Measurements from ENCODE around the gene MOB3B.

MOB3B gene

GRCh38 chr9:27535701-27536118, 6.1 kb upstream of the MOB3B start:
- TF ChIP-seq, protein P1, sequence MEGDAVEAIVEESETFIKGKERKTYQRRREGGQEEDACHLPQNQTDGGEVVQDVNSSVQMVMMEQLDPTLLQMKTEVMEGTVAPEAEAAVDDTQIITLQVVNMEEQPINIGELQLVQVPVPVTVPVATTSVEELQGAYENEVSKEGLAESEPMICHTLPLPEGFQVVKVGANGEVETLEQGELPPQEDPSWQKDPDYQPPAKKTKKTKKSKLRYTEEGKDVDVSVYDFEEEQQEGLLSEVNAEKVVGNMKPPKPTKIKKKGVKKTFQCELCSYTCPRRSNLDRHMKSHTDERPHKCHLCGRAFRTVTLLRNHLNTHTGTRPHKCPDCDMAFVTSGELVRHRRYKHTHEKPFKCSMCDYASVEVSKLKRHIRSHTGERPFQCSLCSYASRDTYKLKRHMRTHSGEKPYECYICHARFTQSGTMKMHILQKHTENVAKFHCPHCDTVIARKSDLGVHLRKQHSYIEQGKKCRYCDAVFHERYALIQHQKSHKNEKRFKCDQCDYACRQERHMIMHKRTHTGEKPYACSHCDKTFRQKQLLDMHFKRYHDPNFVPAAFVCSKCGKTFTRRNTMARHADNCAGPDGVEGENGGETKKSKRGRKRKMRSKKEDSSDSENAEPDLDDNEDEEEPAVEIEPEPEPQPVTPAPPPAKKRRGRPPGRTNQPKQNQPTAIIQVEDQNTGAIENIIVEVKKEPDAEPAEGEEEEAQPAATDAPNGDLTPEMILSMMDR (conservative IDR thresholded peaks at IDR 0.05; ENCODE audit: low read depth, low read length): no peak
- no peak overlapping the region for H3K4me3 ChIP-seq (ENCODE audit: low read length)
- DNase-seq (ENCODE audit: low read depth): no peak

GRCh38 chr9:27534658-27535209, 5.1 kb upstream of the MOB3B start:
- TF ChIP-seq, protein P1 (conservative IDR thresholded peaks at IDR 0.05; ENCODE audit: low read depth, low read length): no peak

DNA sequence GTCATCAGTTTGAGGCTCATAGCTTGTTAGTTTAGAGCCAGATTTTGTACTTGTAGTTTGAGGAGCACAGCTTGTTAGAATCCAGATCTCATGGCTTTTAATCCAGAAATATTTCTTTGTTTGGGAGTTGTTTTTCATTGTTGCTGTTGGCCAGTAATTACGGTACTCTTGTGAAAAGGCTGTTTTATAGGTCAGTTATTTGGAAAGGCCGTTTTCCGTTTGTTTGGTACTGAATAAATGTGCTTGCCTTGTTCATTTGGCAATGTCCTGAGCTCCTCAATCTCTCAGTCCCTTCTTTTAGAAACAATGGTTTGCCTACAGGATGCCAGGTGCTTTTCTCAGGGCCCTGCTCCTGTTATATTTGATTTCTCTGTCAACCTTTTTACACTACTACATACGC, 4.5 kb upstream of the MOB3B start:
- DNase-seq (ENCODE audit: low read depth): no peak
- TF ChIP-seq, protein P1 (conservative IDR thresholded peaks at IDR 0.05; ENCODE audit: low read depth, low read length): no peak
- no peak overlapping the region for H3K4me3 ChIP-seq (ENCODE audit: low read length)

More at GRCh38 chr9:27534658-27535209, 5.1 kb upstream of the MOB3B start:
- DNase-seq (ENCODE audit: low read depth): no peak
- no peak overlapping the region for H3K4me3 ChIP-seq (ENCODE audit: low read length)

- DNase-seq (ENCODE audit: low read depth): no peak
- TF ChIP-seq, protein P1 (conservative IDR thresholded peaks at IDR 0.05; ENCODE audit: low read depth, low read length): no peak
- no peak overlapping the region for H3K4me3 ChIP-seq (ENCODE audit: low read length)
These were observed 3.7 kb upstream of the MOB3B start for GRCh38 chr9:27533311-27533710.

- TF ChIP-seq, protein P1 (conservative IDR thresholded peaks at IDR 0.05; ENCODE audit: low read depth, low read length): no peak
- no peak overlapping the region for H3K4me3 ChIP-seq (ENCODE audit: low read length)
- DNase-seq (ENCODE audit: low read depth): no peak
These were observed 2.4 kb upstream of the MOB3B start for GRCh38 chr9:27532046-27532445.

- H3K4me3 ChIP-seq (ENCODE audit: low read length): no peak overlapping the region
- TF ChIP-seq, protein P1 (conservative IDR thresholded peaks at IDR 0.05; ENCODE audit: low read depth, low read length): no peak
- no peak for DNase-seq (ENCODE audit: low read depth)
These were observed 1.5 kb upstream of the MOB3B start for GRCh38 chr9:27530915-27531755.

GRCh38 chr9:27528886-27529315, 713 bp downstream of the MOB3B start:
- peak overlapping the region; percentile 64 for H3K4me3 ChIP-seq (ENCODE audit: low read length)
- TF ChIP-seq, protein P1 (conservative IDR thresholded peaks at IDR 0.05; ENCODE audit: low read depth, low read length): peak; percentile 4
- DNase-seq (ENCODE audit: low read depth): no peak

Measured in retinal pigment epithelial cell (primary cell).